ENCODE data around the gene PGAP2.

The PGAP2 gene

DNA sequence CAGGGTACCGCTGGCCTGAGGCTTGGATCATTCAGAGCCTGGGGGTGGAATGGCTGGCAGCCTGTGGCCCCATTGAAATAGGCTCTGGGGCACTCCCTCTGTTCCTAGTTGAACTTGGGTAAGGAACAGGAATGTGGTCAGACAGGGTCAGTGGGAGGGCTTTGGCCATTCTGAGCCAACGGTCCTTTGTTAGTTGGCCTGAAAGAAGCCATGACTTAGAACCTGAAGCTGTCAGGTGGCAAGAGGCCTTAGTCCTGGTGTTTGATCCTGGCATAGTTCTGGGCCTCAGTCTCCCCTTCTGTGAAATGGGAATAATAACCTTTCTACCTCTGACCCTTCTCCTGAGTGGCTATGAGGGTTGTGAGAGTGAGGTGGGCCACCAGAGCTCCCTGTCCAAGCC is 8.3 kb downstream of the PGAP2 start:
- Mint-ChIP-seq H3K27me3 (no peaks in the 10 kb centered on the region), H3K36me3 (ENCODE audit: low read depth) (no peaks in the 10 kb centered on the region), H3K4me3 (no peak overlapping the region), H3K9me3 (no peaks in the 10 kb centered on the region), H3K27ac (no peak overlapping the region), H3K4me1 (ENCODE audit: low read depth) (peaks cover 21% of the 10 kb centered on the region)
- intact Hi-C loops (cut with micrococcal nuclease), result no loop called here

GRCh38 chr11:3817181-3817800 is 8.9 kb downstream of the PGAP2 start:
- Mint-ChIP-seq H3K27ac (no peak overlapping the region), H3K4me1 (ENCODE audit: low read depth) (peaks cover 21% of the 10 kb centered on the region), H3K36me3 (ENCODE audit: low read depth) (no peaks in the 10 kb centered on the region), H3K27me3 (no peaks in the 10 kb centered on the region), H3K4me3 (no peak overlapping the region), H3K9me3 (no peaks in the 10 kb centered on the region)
- intact Hi-C loops (cut with micrococcal nuclease), result no loop called here

DNA sequence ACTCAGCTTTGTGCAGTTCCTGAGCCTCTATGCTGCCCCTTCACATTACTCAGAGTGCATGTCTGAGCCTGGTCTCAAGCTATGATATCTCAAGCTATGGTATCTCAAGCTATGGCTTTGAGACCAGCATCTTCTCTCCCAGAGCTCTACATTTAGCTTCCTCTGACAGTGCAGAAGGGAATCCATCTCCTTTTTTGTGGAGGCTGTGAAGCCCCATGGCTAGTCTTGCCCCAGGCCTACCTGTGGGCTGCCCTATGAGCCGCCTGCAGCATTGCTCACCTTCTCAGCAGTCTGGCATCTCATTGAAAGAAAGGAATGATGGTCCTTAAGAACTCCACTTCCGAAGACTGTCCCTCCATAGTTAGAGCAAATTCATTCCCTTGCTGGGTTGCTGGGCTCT is 12.6 kb downstream of the PGAP2 start:
- Mint-ChIP-seq H3K27me3 (no peaks in the 10 kb centered on the region), H3K9me3 (no peaks in the 10 kb centered on the region), H3K27ac (no peak overlapping the region), H3K4me1 (ENCODE audit: low read depth) (peaks cover 51% of the 10 kb centered on the region), H3K4me3 (no peak overlapping the region), H3K36me3 (ENCODE audit: low read depth) (peaks cover 28% of the 10 kb centered on the region)
- intact Hi-C loops (cut with micrococcal nuclease), result no loop called here

GRCh38 chr11:3822312-3822711 is 14.0 kb downstream of the PGAP2 start:
- peaks cover 58% of the 10 kb centered on the region for H3K4me1 Mint-ChIP-seq (ENCODE audit: low read depth)
- no peak overlapping the region for H3K4me3 Mint-ChIP-seq
- intact Hi-C loops (cut with micrococcal nuclease), result no loop called here
- no peak overlapping the region for H3K27ac Mint-ChIP-seq
- H3K9me3 Mint-ChIP-seq, result no peaks in the 10 kb centered on the region
- peaks cover 41% of the 10 kb centered on the region for H3K36me3 Mint-ChIP-seq (ENCODE audit: low read depth)
- H3K27me3 Mint-ChIP-seq, result no peaks in the 10 kb centered on the region

DNA sequence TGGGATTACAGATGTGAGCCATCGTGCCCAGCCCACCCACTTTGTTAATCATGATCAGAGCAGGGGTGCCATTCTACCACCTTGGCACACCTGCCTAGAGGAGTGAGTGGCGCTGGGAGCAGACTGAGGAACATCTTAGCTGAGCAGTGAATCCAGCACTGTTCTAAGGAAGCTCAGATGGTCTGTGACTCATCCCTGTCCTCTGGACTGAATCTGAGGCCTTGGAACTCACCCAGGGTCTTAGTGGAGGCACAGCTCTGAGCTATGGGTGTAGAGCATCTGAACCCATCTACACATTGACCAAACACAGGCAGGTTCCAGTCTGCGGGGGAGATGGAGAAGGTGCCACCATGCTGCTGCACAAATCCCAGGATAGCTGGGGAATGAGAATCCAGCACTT is 14.9 kb downstream of the PGAP2 start:
- Mint-ChIP-seq H3K27ac (peak overlapping the region; percentile 21), H3K27me3 (no peaks in the 10 kb centered on the region), H3K36me3 (ENCODE audit: low read depth) (peaks cover 51% of the 10 kb centered on the region), H3K4me3 (no peak overlapping the region), H3K9me3 (no peaks in the 10 kb centered on the region), H3K4me1 (ENCODE audit: low read depth) (peaks cover 64% of the 10 kb centered on the region)
- intact Hi-C loops (cut with micrococcal nuclease), result no loop called here

GRCh38 chr11:3823762-3824506 is 15.6 kb downstream of the PGAP2 start:
- H3K4me3 Mint-ChIP-seq, result no peak overlapping the region
- H3K36me3 Mint-ChIP-seq (ENCODE audit: low read depth), result peaks cover 54% of the 10 kb centered on the region
- peak overlapping the region; percentile 77 for H3K27ac Mint-ChIP-seq
- H3K9me3 Mint-ChIP-seq, result no peaks in the 10 kb centered on the region
- intact Hi-C loops (cut with micrococcal nuclease), result loop anchor here (2.0 kb wide), 1 partner anchor 17 kb away; the partner anchor contains the start of gene RHOG
- peaks cover 66% of the 10 kb centered on the region for H3K4me1 Mint-ChIP-seq (ENCODE audit: low read depth)
- H3K27me3 Mint-ChIP-seq, result no peaks in the 10 kb centered on the region

- Mint-ChIP-seq H3K27me3 (no peaks in the 10 kb centered on the region), H3K4me1 (ENCODE audit: low read depth) (peaks cover 70% of the 10 kb centered on the region), H3K27ac (peak overlapping the region; percentile 77), H3K4me3 (no peak overlapping the region), H3K36me3 (ENCODE audit: low read depth) (peaks cover 64% of the 10 kb centered on the region), H3K9me3 (no peaks in the 10 kb centered on the region)
- intact Hi-C loops (cut with micrococcal nuclease), result loop anchor here (2.0 kb wide), 1 partner anchor 16 kb away; the partner anchor contains the start of gene RHOG
Observed at GRCh38 chr11:3824714-3825472, 16.5 kb downstream of the PGAP2 start.

DNA sequence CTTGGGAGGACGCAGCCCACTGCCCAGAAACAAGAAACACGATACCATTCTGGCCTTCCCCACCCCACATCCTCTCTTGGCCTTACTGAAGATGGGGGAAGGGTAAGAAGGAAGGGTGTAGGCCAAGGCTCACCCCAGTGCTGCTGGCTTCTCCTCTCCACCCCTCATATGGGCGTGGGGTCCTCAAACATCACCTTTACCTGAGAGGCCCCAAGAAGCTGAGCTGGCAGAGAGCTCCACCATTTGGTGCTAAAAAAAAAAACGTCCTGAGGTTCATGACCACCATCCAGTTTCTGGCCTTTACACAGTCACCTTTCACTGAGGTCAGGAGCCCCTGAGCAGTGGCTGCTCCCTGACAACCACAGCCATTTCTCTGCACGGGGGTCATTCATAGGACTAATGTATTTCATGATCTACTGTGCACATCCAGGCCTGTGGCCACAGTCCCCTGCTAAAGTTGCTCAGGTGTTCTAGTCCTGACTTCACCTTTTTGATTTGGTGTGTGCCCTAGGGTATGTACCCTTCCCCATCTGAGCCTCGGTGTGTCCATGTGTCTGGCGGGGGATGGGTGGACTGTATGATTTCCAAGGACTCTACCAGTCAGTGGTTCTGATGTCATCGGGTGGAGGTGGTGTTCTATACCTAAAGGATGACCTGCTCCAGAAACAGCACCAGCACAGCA is 17.3 kb downstream of the PGAP2 start:
- H3K9me3 Mint-ChIP-seq, result no peaks in the 10 kb centered on the region
- H3K27me3 Mint-ChIP-seq, result no peaks in the 10 kb centered on the region
- peaks cover 71% of the 10 kb centered on the region for H3K36me3 Mint-ChIP-seq (ENCODE audit: low read depth)
- H3K4me3 Mint-ChIP-seq, result no peak overlapping the region
- peaks cover 75% of the 10 kb centered on the region for H3K4me1 Mint-ChIP-seq (ENCODE audit: low read depth)
- peak overlapping the region; percentile 77 for H3K27ac Mint-ChIP-seq
- intact Hi-C loops (cut with micrococcal nuclease), result loop anchor here (2.0 kb wide), 1 partner anchor 15 kb away; the partner anchor contains the start of gene RHOG

DNA sequence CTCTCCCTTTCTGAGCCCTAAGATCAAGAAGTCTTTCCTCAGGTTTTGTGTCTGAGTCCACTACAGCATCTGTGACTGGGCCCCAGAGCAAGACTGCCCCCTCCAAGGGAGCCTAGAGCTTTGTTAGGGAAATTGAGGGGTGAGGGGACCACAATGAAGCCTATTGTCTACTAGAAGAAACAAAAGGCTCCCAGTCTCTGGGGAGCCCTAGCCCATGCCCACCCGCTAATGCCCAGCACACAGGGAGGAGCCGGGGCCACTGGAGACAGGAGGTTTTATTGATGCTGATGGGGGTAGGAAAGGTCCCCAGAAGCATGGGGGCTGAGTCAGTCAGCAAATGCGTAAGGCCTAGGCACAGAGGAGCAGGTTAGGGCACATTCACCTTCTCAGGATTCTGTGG is 18.4 kb downstream of the PGAP2 start:
- peaks cover 82% of the 10 kb centered on the region for H3K36me3 Mint-ChIP-seq (ENCODE audit: low read depth)
- intact Hi-C loops (cut with micrococcal nuclease), result no loop called here
- peaks cover 86% of the 10 kb centered on the region for H3K4me1 Mint-ChIP-seq (ENCODE audit: low read depth)
- no peaks in the 10 kb centered on the region for H3K9me3 Mint-ChIP-seq
- H3K4me3 Mint-ChIP-seq, result no peak overlapping the region
- H3K27ac Mint-ChIP-seq, result peak overlapping the region; percentile 19
- no peaks in the 10 kb centered on the region for H3K27me3 Mint-ChIP-seq

- Mint-ChIP-seq H3K27ac (no peak overlapping the region), H3K4me3 (no peak overlapping the region), H3K36me3 (ENCODE audit: low read depth) (peaks cover 90% of the 10 kb centered on the region), H3K4me1 (ENCODE audit: low read depth) (peaks cover 95% of the 10 kb centered on the region), H3K27me3 (no peaks in the 10 kb centered on the region), H3K9me3 (no peaks in the 10 kb centered on the region)
- intact Hi-C loops (cut with micrococcal nuclease), result no loop called here
Observed at GRCh38 chr11:3827434-3828186, 19.2 kb downstream of the PGAP2 start.

DNA sequence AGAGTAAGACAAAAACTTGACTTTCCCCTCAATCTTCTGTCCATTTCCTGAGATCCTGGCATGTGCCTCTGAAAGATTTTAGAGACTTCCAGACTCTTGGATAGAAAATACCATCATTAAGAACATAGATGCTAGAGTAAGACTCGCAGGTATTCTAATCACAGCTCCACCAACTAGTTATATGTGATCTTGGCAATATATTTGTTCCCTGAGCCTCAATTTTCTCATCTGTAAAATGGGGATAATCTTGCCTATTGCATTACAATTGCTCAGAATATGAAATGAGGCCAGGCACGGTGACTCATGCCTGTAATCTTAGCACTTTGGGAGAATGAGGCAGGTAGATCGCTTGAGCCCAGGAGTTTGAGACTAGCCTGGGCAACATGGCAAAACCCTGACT is 21.7 kb downstream of the PGAP2 start:
- H3K27me3 Mint-ChIP-seq, result no peaks in the 10 kb centered on the region
- H3K27ac Mint-ChIP-seq, result peak overlapping the region; percentile 100
- H3K9me3 Mint-ChIP-seq, result no peaks in the 10 kb centered on the region
- peaks cover 96% of the 10 kb centered on the region for H3K36me3 Mint-ChIP-seq (ENCODE audit: low read depth)
- peaks cover 95% of the 10 kb centered on the region for H3K4me1 Mint-ChIP-seq (ENCODE audit: low read depth)
- intact Hi-C loops (cut with micrococcal nuclease), result no loop called here
- H3K4me3 Mint-ChIP-seq, result no peak overlapping the region

GRCh38 chr11:3830730-3831129 is 22.4 kb downstream of the PGAP2 start:
- intact Hi-C loops (cut with micrococcal nuclease), result no loop called here
- H3K4me3 Mint-ChIP-seq, result peak overlapping the region; percentile 53
- no peaks in the 10 kb centered on the region for H3K9me3 Mint-ChIP-seq
- peaks cover 96% of the 10 kb centered on the region for H3K36me3 Mint-ChIP-seq (ENCODE audit: low read depth)
- peaks cover 95% of the 10 kb centered on the region for H3K4me1 Mint-ChIP-seq (ENCODE audit: low read depth)
- peak overlapping the region; percentile 100 for H3K27ac Mint-ChIP-seq
- no peaks in the 10 kb centered on the region for H3K27me3 Mint-ChIP-seq

Measured in dendritic cell treated with granulocyte-macrophage colony-stimulating factor and Interleukin-4, amounts not matched to agents 40 ng/mL and 50 ng/mL, for 4 days (primary cell).